Midbrain (tissue), 1 donor: ENCODE results near the gene PRR33.

Experiments
- DNase-seq: peaks from one replicate; lab custom pipeline; 2025; lab: John Stamatoyannopoulos, UW

Gene PRR33

GRCh38 chr11:1862588-1863351 lies 28.9 kb downstream of the PRR33 start:
- DNase-seq: no peak

GRCh38 chr11:1861435-1862411 lies 30.0 kb downstream of the PRR33 start:
- DNase-seq: no peak

GRCh38 chr11:1860108-1860507 lies 31.6 kb downstream of the PRR33 start:
- DNase-seq: no peak

- no peak for DNase-seq
Measured at GRCh38 chr11:1859004-1859403, 32.7 kb downstream of the PRR33 start.

GRCh38 chr11:1858576-1858975 lies 33.1 kb downstream of the PRR33 start:
- no peak for DNase-seq

GRCh38 chr11:1858154-1858553 lies 33.5 kb downstream of the PRR33 start:
- no peak for DNase-seq

GRCh38 chr11:1857064-1857463 lies 34.6 kb downstream of the PRR33 start:
- no peak for DNase-seq

- no peak for DNase-seq
Measured at GRCh38 chr11:1856306-1857005, 35.2 kb downstream of the PRR33 start.

- DNase-seq: no peak
Measured at GRCh38 chr11:1855886-1856265, 35.8 kb downstream of the PRR33 start.

- no peak for DNase-seq
Measured at GRCh38 chr11:1854949-1855885, 36.5 kb downstream of the PRR33 start.

- no peak for DNase-seq
Measured at GRCh38 chr11:1854132-1854948, 37.4 kb downstream of the PRR33 start.

GRCh38 chr11:1853376-1854131 lies 38.1 kb downstream of the PRR33 start:
- DNase-seq: no peak

- peak; percentile 13 for DNase-seq
Measured at GRCh38 chr11:1852877-1853276, 38.8 kb downstream of the PRR33 start, which contains the start of gene LSP1. LSP1 (plus strand) TSS chr11:1853084; CDS start chr11:1853145, 61 bp downstream.

GRCh38 chr11:1852271-1852876 lies 39.3 kb downstream of the PRR33 start:
- DNase-seq: no peak

- DNase-seq: no peak
Measured at GRCh38 chr11:1851468-1852180, 40.1 kb downstream of the PRR33 start.

- DNase-seq: no peak
Measured at GRCh38 chr11:1848640-1849430, 42.9 kb downstream of the PRR33 start.

- no peak for DNase-seq
Measured at GRCh38 chr11:1847926-1848639, 43.6 kb downstream of the PRR33 start.
